ENCODE results near the gene CTBP1.

The CTBP1 gene

GRCh38 chr4:1225272-1226143 is 23.4 kb downstream of the CTBP1 start:
- in situ Hi-C loops (cut with MboI; ENCODE audit: low sequenced_read_pairs) = no loop called here

GRCh38 chr4:1223841-1224809 is 24.8 kb downstream of the CTBP1 start:
- in situ Hi-C loops (cut with MboI; ENCODE audit: low sequenced_read_pairs) = no loop called here

- in situ Hi-C loops (cut with MboI; ENCODE audit: low sequenced_read_pairs) = no loop called here
Observed at GRCh38 chr4:1222938-1223690, 25.8 kb downstream of the CTBP1 start.

- in situ Hi-C loops (cut with MboI; ENCODE audit: low sequenced_read_pairs) = no loop called here
Observed at GRCh38 chr4:1222036-1222789, 26.7 kb downstream of the CTBP1 start.

- in situ Hi-C loops (cut with MboI; ENCODE audit: low sequenced_read_pairs) = no loop called here
Observed at GRCh38 chr4:1221155-1221870, 27.6 kb downstream of the CTBP1 start.

GRCh38 chr4:1220566-1220965 is 28.4 kb downstream of the CTBP1 start:
- in situ Hi-C loops (cut with MboI; ENCODE audit: low sequenced_read_pairs) = no loop called here

- in situ Hi-C loops (cut with MboI; ENCODE audit: low sequenced_read_pairs) = no loop called here
Observed at GRCh38 chr4:1219566-1219950, 29.4 kb downstream of the CTBP1 start.

- in situ Hi-C loops (cut with MboI; ENCODE audit: low sequenced_read_pairs) = no loop called here
Observed at GRCh38 chr4:1218634-1219565, 30.0 kb downstream of the CTBP1 start.

- in situ Hi-C loops (cut with MboI; ENCODE audit: low sequenced_read_pairs) = no loop called here
Observed at GRCh38 chr4:1217366-1217765, 31.6 kb downstream of the CTBP1 start.

GRCh38 chr4:1216869-1217294 is 32.0 kb downstream of the CTBP1 start:
- in situ Hi-C loops (cut with MboI; ENCODE audit: low sequenced_read_pairs) = no loop called here

- in situ Hi-C loops (cut with MboI; ENCODE audit: low sequenced_read_pairs) = no loop called here
Observed at GRCh38 chr4:1216076-1216614, 32.8 kb downstream of the CTBP1 start.

GRCh38 chr4:1215141-1216075 is 33.5 kb downstream of the CTBP1 start:
- in situ Hi-C loops (cut with MboI; ENCODE audit: low sequenced_read_pairs) = no loop called here

GRCh38 chr4:1214101-1215095 is 34.5 kb downstream of the CTBP1 start:
- in situ Hi-C loops (cut with MboI; ENCODE audit: low sequenced_read_pairs) = no loop called here

GRCh38 chr4:1213336-1213995 is 35.5 kb downstream of the CTBP1 start:
- in situ Hi-C loops (cut with MboI; ENCODE audit: low sequenced_read_pairs) = no loop called here

- in situ Hi-C loops (cut with MboI; ENCODE audit: low sequenced_read_pairs) = no loop called here
Observed at GRCh38 chr4:1212546-1213335, 36.2 kb downstream of the CTBP1 start.
